22Rv1 (cell line): ENCODE measurements around the gene AGBL1.

Source experiments
- H3K27ac ChIP-seq: fragments of 450-650 bp; 2 replicates; pipeline ENCODE4 v1.5.1; 2017
- ZFX ChIP-seq: fragments of 450-650 bp; IDR thresholded peaks from 2 replicates; pipeline ENCODE4 v1.6.1; 2017; ENCODE audit warnings: antibody characterized with exemption, borderline replicate concordance
- TF ChIP-seq, protein P1 (sequence below): fragments of 450-650 bp; IDR thresholded peaks from 2 replicates; pipeline ENCODE4 v1.5.1; 2017; ENCODE audit warnings: mild to moderate bottlenecking

AGBL1 gene

DNA sequence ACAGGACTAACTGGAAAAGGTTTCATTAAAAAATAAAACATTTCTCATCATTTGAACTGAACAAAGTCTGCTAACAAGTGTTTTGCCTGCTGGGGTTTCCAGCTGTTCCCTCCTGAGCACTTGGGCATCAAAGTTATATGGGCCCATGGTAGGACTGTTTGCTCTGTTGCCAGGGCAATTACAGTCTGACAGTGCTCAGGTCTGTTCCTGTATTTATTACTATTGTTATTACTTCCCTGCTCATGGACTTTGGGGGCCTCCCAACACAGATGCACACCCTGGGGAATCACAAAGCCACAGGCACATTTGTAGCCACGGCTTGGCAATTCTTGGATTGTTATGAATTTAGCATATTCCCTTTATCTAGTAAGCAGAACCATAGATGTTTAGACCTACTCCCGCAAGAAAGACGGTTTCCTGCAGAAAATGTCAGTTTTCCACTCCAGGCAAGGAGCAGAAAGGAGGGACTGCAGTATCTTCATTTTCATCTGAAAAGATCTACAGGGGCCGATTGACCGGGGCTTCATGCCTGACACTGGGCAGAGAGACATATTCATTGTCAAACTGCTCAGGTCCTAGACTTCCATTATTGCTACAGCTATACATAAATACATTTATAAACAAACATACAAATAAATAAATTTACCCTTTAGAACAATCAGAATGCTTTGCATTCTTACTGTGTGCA is 580.2 kb downstream of the AGBL1 start:
- H3K27ac ChIP-seq, result no peak overlapping the region
- TF ChIP-seq ZFX, result no peak
- TF ChIP-seq, protein P1, sequence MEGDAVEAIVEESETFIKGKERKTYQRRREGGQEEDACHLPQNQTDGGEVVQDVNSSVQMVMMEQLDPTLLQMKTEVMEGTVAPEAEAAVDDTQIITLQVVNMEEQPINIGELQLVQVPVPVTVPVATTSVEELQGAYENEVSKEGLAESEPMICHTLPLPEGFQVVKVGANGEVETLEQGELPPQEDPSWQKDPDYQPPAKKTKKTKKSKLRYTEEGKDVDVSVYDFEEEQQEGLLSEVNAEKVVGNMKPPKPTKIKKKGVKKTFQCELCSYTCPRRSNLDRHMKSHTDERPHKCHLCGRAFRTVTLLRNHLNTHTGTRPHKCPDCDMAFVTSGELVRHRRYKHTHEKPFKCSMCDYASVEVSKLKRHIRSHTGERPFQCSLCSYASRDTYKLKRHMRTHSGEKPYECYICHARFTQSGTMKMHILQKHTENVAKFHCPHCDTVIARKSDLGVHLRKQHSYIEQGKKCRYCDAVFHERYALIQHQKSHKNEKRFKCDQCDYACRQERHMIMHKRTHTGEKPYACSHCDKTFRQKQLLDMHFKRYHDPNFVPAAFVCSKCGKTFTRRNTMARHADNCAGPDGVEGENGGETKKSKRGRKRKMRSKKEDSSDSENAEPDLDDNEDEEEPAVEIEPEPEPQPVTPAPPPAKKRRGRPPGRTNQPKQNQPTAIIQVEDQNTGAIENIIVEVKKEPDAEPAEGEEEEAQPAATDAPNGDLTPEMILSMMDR, result no peak

DNA sequence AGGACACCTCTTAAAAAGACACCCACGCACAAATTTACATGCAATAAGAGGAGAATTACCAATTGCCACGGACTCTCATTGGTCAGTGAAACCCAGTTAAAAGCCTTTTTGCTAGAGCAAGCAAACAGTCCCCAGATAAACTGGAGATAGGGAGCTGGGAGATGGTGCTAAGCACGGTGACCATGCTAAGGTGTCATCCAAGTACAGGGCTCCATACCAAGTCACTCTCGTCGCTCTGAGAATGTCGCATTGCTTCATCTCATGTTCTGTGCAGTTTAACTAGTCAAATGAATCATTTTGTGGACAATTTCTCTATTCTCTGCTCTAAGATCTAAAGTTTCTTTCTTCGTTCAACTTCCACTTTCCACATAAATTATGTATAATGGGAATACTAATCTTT is 581.9 kb downstream of the AGBL1 start:
- no peak for TF ChIP-seq ZFX
- TF ChIP-seq, protein P1, result no peak
- H3K27ac ChIP-seq, result no peak overlapping the region

DNA sequence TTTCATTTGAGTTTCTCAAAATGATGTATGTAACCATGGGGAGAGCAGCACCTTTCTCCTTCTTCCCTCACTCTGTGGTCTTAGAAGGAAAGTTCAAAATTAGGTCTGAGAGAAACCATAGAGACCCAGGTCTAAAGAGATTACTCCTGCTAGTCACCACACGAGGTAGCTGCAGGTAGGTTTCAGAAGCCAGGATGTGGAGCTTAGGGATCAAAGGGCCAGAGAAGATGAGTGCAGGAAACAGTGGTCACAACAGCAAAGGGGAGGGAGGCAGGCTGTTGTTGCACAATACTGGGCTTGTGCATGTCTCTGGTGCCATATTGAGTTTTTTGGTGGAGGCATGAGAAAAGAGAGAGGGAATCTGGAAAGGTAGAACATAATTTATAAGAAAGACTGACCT is 583.6 kb downstream of the AGBL1 start:
- TF ChIP-seq, protein P1, result no peak
- TF ChIP-seq ZFX, result no peak
- H3K27ac ChIP-seq, result no peak overlapping the region

DNA sequence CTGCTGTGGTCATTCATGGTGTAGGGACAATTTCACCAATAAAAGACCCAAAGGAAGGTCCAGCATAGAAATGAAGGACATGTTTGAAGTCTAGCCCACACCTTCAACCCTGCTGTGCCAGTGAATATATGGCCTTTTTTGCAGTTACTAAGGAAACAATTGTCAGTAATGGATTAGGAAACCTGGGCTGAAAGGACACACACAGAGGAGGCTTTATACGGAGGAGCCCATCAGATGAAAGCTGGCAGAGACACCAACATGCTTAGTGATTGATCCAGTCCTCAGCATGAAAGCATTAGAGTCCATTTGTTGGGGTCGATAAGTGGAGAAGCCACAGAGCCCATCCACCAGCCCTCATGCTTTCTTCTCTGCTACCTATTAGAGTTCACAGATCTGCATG is 584.3 kb downstream of the AGBL1 start:
- H3K27ac ChIP-seq, result no peak overlapping the region
- TF ChIP-seq ZFX, result no peak
- TF ChIP-seq, protein P1, result no peak

DNA sequence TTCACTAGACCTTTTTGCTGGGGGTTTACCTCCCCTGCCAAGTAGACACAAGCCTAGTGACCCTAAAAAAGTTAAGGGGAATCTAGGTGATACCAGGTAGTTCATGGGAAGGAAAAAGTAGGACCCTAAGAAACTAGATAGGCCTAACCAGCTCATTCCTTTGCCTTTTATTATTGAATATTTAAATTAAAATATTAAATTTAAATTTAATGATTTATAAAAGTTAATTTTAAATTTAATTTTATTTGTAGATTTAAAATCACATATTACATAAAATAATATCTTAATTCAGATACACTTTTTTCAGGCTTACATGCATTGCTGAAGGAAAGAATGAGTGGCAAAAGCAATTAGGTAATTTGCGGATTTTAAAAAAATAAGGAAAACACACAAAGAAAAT is 584.9 kb downstream of the AGBL1 start:
- no peak for TF ChIP-seq ZFX
- TF ChIP-seq, protein P1, result no peak
- H3K27ac ChIP-seq, result no peak overlapping the region

DNA sequence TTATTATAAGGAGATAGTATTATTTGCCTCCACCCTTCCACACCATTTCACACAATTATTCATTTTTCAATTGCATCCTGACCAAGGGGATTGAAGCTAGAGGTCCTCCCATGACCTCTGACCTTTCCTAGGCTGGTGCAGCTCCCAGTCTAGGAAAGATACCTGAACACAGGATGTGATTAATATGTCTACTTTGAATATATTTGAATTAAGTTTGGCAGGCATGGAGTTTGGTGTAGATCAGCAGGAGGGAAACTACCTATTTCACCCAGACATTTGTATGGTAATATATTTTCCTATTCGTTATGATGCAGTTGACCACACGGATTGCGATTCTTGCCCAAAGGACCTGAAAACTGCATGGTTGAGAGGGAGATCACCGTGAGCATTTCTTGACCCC is 596.3 kb downstream of the AGBL1 start:
- TF ChIP-seq, protein P1, result no peak
- TF ChIP-seq ZFX, result no peak
- H3K27ac ChIP-seq, result no peak overlapping the region

DNA sequence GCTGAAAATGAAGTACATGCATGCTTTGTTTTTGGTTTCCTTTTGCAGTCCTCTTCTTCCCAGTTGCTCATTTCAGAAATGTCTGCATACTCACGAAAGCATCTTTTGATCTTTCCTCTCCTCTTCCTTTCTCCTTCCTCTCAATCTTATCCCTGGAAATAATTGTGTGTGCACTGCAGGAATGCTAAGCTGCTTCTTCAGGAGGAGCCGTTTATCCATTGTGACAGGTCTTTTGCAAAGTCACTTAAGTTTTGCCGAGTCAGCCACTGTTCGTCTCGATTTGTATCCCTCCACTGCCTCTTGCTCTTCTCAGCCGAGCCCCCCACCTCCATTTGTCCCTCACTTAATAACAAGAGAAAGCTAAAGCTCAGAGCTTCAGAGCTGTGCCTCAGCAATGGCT is 597.6 kb downstream of the AGBL1 start:
- TF ChIP-seq ZFX, result no peak
- TF ChIP-seq, protein P1, result no peak
- H3K27ac ChIP-seq, result no peak overlapping the region
